Epithelial cell of esophagus (primary cell): ENCODE data around the gene COMP.
A peak's percentile ranks its signal among the peaks of the same experiment; 100 is the strongest.

Experiments
- DNase-seq: peaks from one replicate; pipeline ENCODE4 v3.0.0; 2010; ENCODE audit warnings: low read depth
- H3K4me3 ChIP-seq: 2 replicates; pipeline ENCODE4 v1.5.1; 2011; ENCODE audit warnings: mild to moderate bottlenecking, low read length, control low read depth
- CTCF ChIP-seq: IDR thresholded peaks from 2 replicates; pipeline ENCODE4 v1.5.1; 2011; ENCODE audit warnings: low read depth, mild to moderate bottlenecking, low read length, control low read depth, inconsistent platforms; ENCODE audit not compliant: insufficient read depth; ENCODE audit errors: missing control alignments

Gene COMP

GRCh38 chr19:18789422-18789869, 1.7 kb downstream of the COMP start:
- TF ChIP-seq CTCF: no peak
- no peak for DNase-seq
- H3K4me3 ChIP-seq: no peak overlapping the region

- DNase-seq: no peak
- H3K4me3 ChIP-seq: no peak overlapping the region
Observed at GRCh38 chr19:18788529-18789421, 2.3 kb downstream of the COMP start.

GRCh38 chr19:18785179-18786124, 5.7 kb downstream of the COMP start:
- no peak for TF ChIP-seq CTCF
- peak; percentile 69 for DNase-seq
- peak overlapping the region; percentile 2 for H3K4me3 ChIP-seq

More at GRCh38 chr19:18788529-18789421, 2.3 kb downstream of the COMP start:
- no peak for TF ChIP-seq CTCF

- DNase-seq: no peak
- H3K4me3 ChIP-seq: no peak overlapping the region
- no peak for TF ChIP-seq CTCF
Observed at GRCh38 chr19:18784786-18785120, 6.4 kb downstream of the COMP start.

GRCh38 chr19:18783958-18784785, 6.9 kb downstream of the COMP start:
- DNase-seq: no peak
- H3K4me3 ChIP-seq: no peak overlapping the region
- TF ChIP-seq CTCF: no peak

- H3K4me3 ChIP-seq: no peak overlapping the region
- DNase-seq: no peak
- TF ChIP-seq CTCF: no peak
Observed at GRCh38 chr19:18782559-18783225, 8.4 kb downstream of the COMP start.
